Astrocyte (in vitro differentiated cells and primary cell): ENCODE results near the gene MAST3.

Source experiments
- CTCF ChIP-seq: IDR thresholded peaks from 2 replicates; pipeline ENCODE4 v1.5.1; 2011; ENCODE audit warnings: low read depth, mild to moderate bottlenecking, inconsistent platforms, low read length, moderate library complexity; ENCODE audit not compliant: insufficient read depth
- EZH2 ChIP-seq: IDR thresholded peaks from 2 replicates; pipeline ENCODE4 v1.6.1; 2012; ENCODE audit warnings: mild to moderate bottlenecking, low read length, inconsistent platforms; ENCODE audit not compliant: insufficient read depth

DNA sequence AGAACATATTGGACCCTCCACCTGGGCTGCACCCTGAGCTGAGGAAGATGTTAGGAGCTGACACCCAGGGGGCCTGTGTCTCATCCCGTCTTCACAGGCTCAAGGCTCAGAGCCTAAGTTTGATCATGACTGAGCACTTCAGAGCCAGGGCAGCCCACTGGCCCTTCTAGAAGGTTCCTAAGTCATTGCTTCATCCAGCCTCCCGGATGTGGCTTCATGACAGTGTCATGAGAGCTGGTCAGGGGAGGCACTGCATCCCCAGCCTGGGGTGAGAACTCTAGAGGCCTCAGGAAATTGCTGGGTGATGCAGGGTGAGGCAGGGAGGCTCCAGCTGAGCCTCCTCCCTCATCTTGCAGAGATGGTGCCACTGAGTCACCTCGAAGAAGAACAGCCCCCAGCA, 30.5 kb downstream of the MAST3 start:
- TF ChIP-seq CTCF (no peak), EZH2 (no peak)
